A375 (cell line): ENCODE results near the gene YRDC. TPM values are rescaled to one million over a fixed set of nuclear protein-coding genes. Genes with fewer than 3 reads are reported as not detected.

ENCODE experiments used
- total RNA-seq: library from RNA; depleted of rRNA; stranded (reverse); fragments of >200 nt; shearing (Covaris generic); gene quantifications from 2 replicates; pipeline ENCODE4 v1.2.3, GENCODE V29; 2014; rRNA removed

The YRDC gene
- total RNA-seq: 82.0 and 83.1 TPM in 2 replicates

GRCh38 chr1:37807555-37808368 is at the start of gene YRDC, which contains the start of gene C1orf122:
YRDC (minus strand) TSS chr1:37808208; CDS start chr1:37808180, 28 bp downstream.
C1orf122 (plus strand) TSS chr1:37807790; CDS start chr1:37808405, 615 bp downstream.

GRCh38 chr1:37793773-37794371 is 14.1 kb downstream of the YRDC start, which contains the start of gene MANEAL:
MANEAL (plus strand) TSS chr1:37793847; CDS start chr1:37794183, 336 bp downstream.

GRCh38 chr1:37764888-37765441 is 43.0 kb downstream of the YRDC start, which contains the start of gene EPHA10:
EPHA10 (minus strand) TSS chr1:37765120; CDS start chr1:37765066, 54 bp downstream.

Other genes starting within 250 kb of the YRDC start
- gene GNL2, start 212.3 kb downstream of the YRDC start, total RNA-seq: 158 and 171 TPM in 2 replicates
- not detected in 2 replicates for gene RSPO1, start 173.3 kb downstream of the YRDC start, total RNA-seq
- gene CDCA8, start 115.7 kb downstream of the YRDC start, total RNA-seq: 18.6 and 24.2 TPM in 2 replicates
- not detected in 2 replicates for gene EPHA10, start 43.1 kb downstream of the YRDC start, total RNA-seq
- gene MANEAL, start 14.4 kb downstream of the YRDC start, total RNA-seq: 18.6 and 19.4 TPM in 2 replicates
- gene C1orf122, start 418 bp downstream of the YRDC start, total RNA-seq: 63.8 and 70.0 TPM in 2 replicates
- gene MTF1, start 51.4 kb upstream of the YRDC start, total RNA-seq: 3.6 and 7.0 TPM in 2 replicates
- 29.2 and 30.8 TPM in 2 replicates for gene INPP5B, start 138.8 kb upstream of the YRDC start, total RNA-seq
- 193 and 258 TPM in 2 replicates for gene SF3A3, start 181.8 kb upstream of the YRDC start, total RNA-seq
- 12.4 and 13.3 TPM in 2 replicates for gene FHL3, start 197.3 kb upstream of the YRDC start, total RNA-seq
- gene UTP11, start 204.5 kb upstream of the YRDC start, total RNA-seq: 84.9 and 92.0 TPM in 2 replicates
- gene POU3F1, start 238.6 kb upstream of the YRDC start, total RNA-seq: 0.08 and 0.15 TPM in 2 replicates